LNCAP (cell line): ENCODE measurements around the gene MSN.

Experiments
- TF ChIP-seq, protein P1 (sequence below): fragments of 450-650 bp; IDR thresholded peaks from 2 replicates; pipeline ENCODE4 v1.5.1; 2017; ENCODE audit warnings: mild to moderate bottlenecking

MSN gene

DNA sequence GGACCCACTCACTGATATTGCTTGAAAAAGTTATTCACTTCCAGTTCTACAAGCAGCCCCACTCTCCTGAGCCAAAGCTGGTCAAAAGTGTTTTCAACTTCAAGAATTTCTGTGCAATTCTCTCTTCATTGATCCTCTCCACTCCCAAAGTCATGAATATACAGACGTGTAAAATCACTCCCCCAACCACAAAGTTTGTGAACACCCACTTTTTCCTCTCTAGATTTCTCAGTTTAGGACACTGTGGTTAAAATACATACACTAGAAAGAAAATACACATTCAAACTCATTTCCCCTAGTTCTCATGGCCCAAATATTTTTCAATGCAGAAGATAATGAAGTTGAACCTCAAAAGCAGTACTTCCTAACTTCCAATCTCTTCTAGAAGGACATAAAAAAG is 116.3 kb downstream of the MSN start:
- TF ChIP-seq, protein P1, sequence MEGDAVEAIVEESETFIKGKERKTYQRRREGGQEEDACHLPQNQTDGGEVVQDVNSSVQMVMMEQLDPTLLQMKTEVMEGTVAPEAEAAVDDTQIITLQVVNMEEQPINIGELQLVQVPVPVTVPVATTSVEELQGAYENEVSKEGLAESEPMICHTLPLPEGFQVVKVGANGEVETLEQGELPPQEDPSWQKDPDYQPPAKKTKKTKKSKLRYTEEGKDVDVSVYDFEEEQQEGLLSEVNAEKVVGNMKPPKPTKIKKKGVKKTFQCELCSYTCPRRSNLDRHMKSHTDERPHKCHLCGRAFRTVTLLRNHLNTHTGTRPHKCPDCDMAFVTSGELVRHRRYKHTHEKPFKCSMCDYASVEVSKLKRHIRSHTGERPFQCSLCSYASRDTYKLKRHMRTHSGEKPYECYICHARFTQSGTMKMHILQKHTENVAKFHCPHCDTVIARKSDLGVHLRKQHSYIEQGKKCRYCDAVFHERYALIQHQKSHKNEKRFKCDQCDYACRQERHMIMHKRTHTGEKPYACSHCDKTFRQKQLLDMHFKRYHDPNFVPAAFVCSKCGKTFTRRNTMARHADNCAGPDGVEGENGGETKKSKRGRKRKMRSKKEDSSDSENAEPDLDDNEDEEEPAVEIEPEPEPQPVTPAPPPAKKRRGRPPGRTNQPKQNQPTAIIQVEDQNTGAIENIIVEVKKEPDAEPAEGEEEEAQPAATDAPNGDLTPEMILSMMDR: no peak
